Stimulated activated CD4-positive, alpha-beta T cell treated with anti-CD3 and anti-CD28 coated beads, Interleukin-12 subunit alpha, Interleukin-12 subunit beta, amount 100 ng/mL, for 24 hours (primary cell): ENCODE measurements around the gene EXOSC2.

Experiments used
- DNase-seq, 2 experiments: peaks; one replicate each; pipeline ENCODE4 v3.0.0-alpha.2; 2020; ENCODE audit warnings: low read depth in 2 of 2

The EXOSC2 gene, protein sequence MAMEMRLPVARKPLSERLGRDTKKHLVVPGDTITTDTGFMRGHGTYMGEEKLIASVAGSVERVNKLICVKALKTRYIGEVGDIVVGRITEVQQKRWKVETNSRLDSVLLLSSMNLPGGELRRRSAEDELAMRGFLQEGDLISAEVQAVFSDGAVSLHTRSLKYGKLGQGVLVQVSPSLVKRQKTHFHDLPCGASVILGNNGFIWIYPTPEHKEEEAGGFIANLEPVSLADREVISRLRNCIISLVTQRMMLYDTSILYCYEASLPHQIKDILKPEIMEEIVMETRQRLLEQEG

DNA sequence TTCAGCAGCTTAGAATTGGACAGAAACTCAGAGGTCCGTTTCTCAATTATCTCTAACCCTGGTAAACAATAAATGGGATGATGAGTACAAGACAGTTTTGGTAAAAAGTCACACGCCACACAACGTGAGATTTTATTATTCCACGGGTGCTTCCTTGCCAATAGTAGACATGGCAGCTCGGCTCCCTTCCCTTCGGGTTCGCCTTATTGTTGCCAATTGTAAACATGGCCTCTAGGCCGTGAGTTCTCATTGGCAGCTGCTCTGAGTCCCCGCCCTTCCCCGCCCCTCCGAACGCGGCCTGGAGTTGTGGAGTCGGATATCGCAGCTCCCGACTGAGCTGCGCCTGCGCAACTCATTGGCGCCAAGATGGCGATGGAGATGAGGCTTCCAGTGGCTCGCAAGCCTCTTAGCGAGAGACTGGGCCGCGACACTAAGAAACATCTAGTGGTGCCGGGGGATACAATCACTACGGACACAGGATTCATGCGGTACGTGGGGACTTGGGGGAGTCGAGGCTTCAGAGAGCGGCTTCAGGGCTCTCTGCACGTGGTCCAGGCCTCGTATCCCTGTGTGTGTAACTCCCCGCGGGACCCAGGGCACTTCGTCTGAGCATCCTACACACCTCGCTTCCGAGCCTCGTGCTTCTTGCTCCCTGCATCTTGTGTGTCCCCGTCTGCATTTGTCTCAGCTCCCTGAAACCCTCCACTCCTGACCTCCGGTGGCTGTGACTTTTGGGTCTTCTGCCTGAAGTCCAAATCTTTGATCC is at the start of gene EXOSC2:
Gene EXOSC2, plus strand, starts transcription at position 355 of the 766 bp plus-strand sequence. Its CDS starts 12 bp downstream, at position 367.
- peak; percentile 94 to 98 for DNase-seq

DNA sequence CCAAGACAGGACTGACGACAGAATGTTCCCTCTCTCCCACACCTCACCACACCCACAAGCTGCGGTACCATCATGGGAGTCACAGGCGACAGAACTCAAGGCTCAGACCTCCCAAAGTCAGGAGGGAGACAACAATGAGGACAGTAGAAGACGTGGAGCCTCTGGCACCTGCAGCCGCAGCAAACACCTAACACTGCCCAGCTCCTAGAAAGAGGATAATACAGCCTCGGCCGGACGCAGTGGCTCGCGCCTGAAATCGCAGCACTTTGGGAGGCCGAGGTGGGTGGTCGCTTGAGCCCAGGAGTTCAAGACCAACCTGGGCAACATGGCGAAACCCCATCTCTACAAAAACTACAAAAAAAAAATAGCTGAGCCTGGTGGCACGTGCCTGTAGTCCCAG is 42.4 kb upstream of the EXOSC2 start:
- DNase-seq, result no peak

- DNase-seq, result no peak
Measured at GRCh38 chr9:130651752-130652151, 41.8 kb upstream of the EXOSC2 start.

- no peak for DNase-seq
Measured at GRCh38 chr9:130654879-130655278, 38.7 kb upstream of the EXOSC2 start.

GRCh38 chr9:130658893-130659698 is 34.5 kb upstream of the EXOSC2 start:
- no peak for DNase-seq

DNA sequence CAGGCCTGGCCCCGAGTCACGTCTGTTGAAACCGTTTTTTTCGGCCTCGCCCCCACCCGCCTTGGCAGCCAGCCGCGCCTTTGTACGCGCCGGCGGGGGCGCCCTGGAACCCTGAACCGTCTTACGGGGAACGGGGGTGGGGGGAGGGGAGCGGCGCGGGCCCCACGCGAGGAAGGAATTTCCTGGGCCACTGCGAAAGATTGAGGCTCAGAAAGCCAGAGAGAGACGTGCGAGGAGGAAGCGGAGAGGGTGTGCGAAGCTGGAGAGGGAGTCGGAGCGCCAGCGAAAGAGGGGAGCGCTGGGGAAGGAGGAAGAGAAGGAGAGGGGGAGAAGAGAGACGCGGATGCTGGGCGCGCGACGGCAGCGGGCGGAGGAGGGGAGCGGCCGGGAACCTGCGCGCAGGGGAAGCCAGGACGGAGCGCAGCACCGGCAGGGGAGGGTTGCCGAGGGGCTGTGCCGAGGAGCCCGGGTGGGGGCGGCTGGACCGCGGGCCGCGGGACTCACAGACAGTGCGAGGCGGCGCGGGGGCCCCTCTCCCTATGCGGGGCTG is 33.8 kb upstream of the EXOSC2 start:
- DNase-seq, result no peak

DNA sequence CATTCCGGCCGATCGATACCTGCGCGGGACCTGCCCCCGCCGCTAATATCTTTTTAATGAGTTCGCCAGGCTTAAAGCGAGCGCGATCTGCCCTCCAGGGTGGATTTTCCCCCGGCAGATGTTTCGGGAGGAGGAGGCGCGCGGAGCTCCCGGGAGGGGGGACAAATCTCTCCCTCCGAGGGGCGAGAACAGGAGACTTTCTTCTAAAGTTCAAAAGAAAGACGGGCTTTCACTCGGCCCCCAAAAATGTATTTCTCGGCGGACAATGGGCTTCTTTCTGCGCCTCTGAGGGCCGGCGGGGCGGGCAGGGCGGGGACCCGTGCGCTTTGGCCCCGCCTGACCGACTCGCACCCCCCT is 33.3 kb upstream of the EXOSC2 start:
- no peak for DNase-seq

- DNase-seq, result no peak
Measured at GRCh38 chr9:130660683-130661450, 32.7 kb upstream of the EXOSC2 start.

DNA sequence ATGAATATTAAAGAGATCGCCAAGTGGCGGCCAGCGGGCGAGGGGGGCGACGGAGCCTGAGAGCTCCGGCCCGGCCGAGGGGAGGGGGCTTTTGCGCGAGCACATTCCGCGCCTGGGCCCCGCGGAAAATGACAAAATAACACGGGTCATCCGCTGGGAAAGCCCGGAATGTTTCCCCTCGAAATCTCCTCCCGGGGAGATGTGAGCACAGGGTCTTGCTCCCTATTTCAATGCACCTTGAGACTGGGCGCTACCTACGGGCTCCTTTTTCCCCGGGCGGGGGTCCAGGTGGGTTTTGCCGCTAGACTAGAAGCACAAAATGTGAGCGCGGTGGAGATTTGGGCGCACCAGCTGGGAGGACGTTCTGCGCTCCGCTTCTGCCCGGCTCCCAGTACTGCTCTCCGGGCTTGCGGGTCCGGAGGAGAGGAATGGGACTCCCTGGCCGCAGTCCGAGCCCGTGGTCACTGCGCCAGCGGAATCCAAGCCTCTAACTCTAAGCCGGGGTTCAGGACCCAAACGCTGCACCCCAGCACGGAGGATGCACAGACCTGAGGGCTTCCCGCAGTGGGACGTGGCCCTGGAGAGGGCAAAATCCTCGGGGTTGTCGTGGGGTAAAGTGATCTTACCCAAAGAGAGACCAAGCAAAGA is 32.0 kb upstream of the EXOSC2 start:
- no peak for DNase-seq

GRCh38 chr9:130662099-130662969 is 31.2 kb upstream of the EXOSC2 start:
- DNase-seq, result no peak

- no peak for DNase-seq
Measured at GRCh38 chr9:130662970-130663257, 30.7 kb upstream of the EXOSC2 start.

- DNase-seq, result no peak
Measured at GRCh38 chr9:130663258-130663976, 30.2 kb upstream of the EXOSC2 start.

DNA sequence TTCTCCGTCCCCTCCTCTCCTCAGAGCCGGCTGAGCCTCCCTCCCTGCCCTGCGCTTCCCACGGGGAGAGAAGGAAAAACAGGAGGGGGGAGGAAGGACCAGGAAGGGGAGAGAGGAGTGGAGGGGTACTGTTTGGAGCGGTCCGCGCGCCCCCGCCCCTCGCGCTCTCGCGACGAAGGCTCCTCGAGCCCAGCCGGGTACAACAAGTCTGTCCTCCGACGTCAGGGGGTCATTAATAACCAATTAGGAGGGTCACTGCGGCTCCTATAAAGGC is 29.7 kb upstream of the EXOSC2 start:
- DNase-seq, result no peak

GRCh38 chr9:130664251-130665028 is 29.1 kb upstream of the EXOSC2 start, which contains the start of gene PRDM12:
Gene PRDM12 (plus strand): TSS chr9:130664594. CDS start chr9:130664654, 60 bp downstream.
- DNase-seq, result no peak

DNA sequence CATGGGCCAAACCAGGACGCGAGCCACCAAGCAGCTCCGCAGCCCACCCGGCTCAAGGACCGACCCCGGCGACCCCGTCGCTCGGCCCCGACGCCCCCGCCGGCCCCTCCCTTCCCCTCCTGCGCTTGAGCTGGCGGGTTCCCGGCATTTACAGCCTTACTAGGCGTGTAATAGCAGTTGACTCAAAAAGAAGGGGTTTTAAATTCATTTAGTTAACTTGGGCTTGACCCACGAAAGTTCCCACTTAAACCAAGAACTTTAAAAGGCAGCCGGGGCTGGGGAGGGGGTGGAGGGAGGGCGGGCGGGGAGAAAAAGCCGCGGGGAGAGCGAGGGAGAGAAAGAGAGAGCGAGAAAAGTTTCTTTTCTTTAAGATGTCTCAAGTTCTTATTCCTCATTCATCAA is 28.6 kb upstream of the EXOSC2 start:
- DNase-seq, result no peak

- DNase-seq, result no peak
Measured at GRCh38 chr9:130665431-130666392, 27.9 kb upstream of the EXOSC2 start.

GRCh38 chr9:130666393-130667119 is 27.0 kb upstream of the EXOSC2 start:
- DNase-seq, result no peak
